Vagina (tissue), 2 donors: ENCODE data around the gene DNAJC2.

Experiments used
- CTCF ChIP-seq, 3 experiments: fragments of 450-650 bp in 2 of 3; fragments of 200-600 bp in 1 of 3; sonication (generic) in 1 of 3; IDR thresholded peaks; one replicate each; pipeline ENCODE4 v1.5.1; 2017 to 2019; ENCODE audit warnings: antibody characterized with exemption in 3 of 3, mild to moderate bottlenecking in 2 of 3, moderate library complexity in 2 of 3
- POLR2A ChIP-seq, 2 donors: fragments of 450-650 bp; IDR thresholded peaks; one replicate each; pipeline ENCODE4 v1.6.1; 2017; ENCODE audit warnings: antibody characterized with exemption in 2 of 2, mild to moderate bottlenecking in 2 of 2, moderate library complexity in 2 of 2
- POLR2AphosphoS5 ChIP-seq, 2 donors: sonication (generic); formaldehyde crosslinking; IDR thresholded peaks; one replicate each; pipeline ENCODE4 v1.9.0; 2017; ENCODE audit warnings: antibody characterized with exemption in 2 of 2, mild to moderate bottlenecking in 2 of 2, low read depth in 1 of 2; ENCODE audit not compliant: insufficient read depth in 1 of 2

- TF ChIP-seq POLR2A (IDR thresholded peaks at IDR 0.05) (no peak), CTCF (IDR thresholded peaks at IDR 0.05) (no peak), POLR2AphosphoS5 (IDR thresholded peaks at IDR 0.05; ENCODE audit: insufficient read depth in 1 of 2, low read depth in 1 of 2) (no peak)
Measured at GRCh38 chr7:103369432-103369831, 24.9 kb upstream of the DNAJC2 start.
